H1 (cell line): ENCODE data around the gene FMNL2. TPM values are rescaled to one million over a fixed set of nuclear protein-coding genes. Genes with fewer than 3 reads are reported as not detected.

Experiments
- ASH2L ChIP-seq: fragments of 200-600, 300-600 bp; sonication (generic); IDR thresholded peaks from one replicate; pipeline ENCODE4 v1.7.1; 2017; ENCODE audit warnings: low read length
- NANOG ChIP-seq: IDR thresholded peaks from 2 replicates; pipeline ENCODE4 v1.6.1; 2011; ENCODE audit warnings: low read length, low read depth, mild to moderate bottlenecking, inconsistent platforms; ENCODE audit not compliant: insufficient read depth, poor library complexity, severe bottlenecking
- NRF1 ChIP-seq: IDR thresholded peaks from 2 replicates; pipeline ENCODE4 v1.6.1; 2011; ENCODE audit warnings: mild to moderate bottlenecking, low read depth, low read length, improper control_type of control experiment
- POLR2AphosphoS5 ChIP-seq: IDR thresholded peaks from 2 replicates; pipeline ENCODE4 v1.6.1; 2011; ENCODE audit warnings: low read depth, low read length
- RAD21 ChIP-seq, 2 experiments: IDR thresholded peaks in 1 of 2; conservative IDR thresholded peaks in 1 of 2; 2 replicates each; pipeline ENCODE4 v1.6.1; 2011; ENCODE audit warnings: low read depth in 2 of 2, low read length in 2 of 2, improper control_type of control experiment in 1 of 2, inconsistent platforms in 1 of 2, mild to moderate bottlenecking in 1 of 2, moderate library complexity in 1 of 2
- TAF7 ChIP-seq: optimal IDR thresholded peaks from 2 replicates; pipeline ENCODE3; 2011; ENCODE audit warnings: low read depth, mild to moderate bottlenecking, inconsistent platforms, low read length, moderate library complexity, borderline replicate concordance
- TBP ChIP-seq: IDR thresholded peaks from 2 replicates; pipeline ENCODE4 v1.6.1; 2011; ENCODE audit warnings: low read depth, low read length, improper control_type of control experiment
- TEAD4 ChIP-seq: IDR thresholded peaks from 2 replicates; pipeline ENCODE4 v1.6.1; 2012; ENCODE audit warnings: low read depth, low read length, inconsistent platforms, mixed read lengths
- polyA plus RNA-seq, 7 experiments: library from polyadenylated mRNA; depleted of rRNA in 3 of 7; stranded (reverse) in 5 of 7; unstranded in 2 of 7; fragments of >200 nt in 5 of 7; fragments of 200-250 nt in 2 of 7; gene quantifications; 1 replicate in 5 of 7; 2 replicates in 1 of 7; 4 replicates in 1 of 7; pipeline versions ENCODE4 v1.2.1 to v1.2.3, GENCODE V29; 2011 to 2013; ENCODE audit warnings: missing spikeins in 2 of 7, mixed read lengths in 2 of 7
- total RNA-seq: library from RNA; stranded (reverse); fragmentation: NEBNext Ultra II Directional; extraction: Animal tissue kit (Norgen Biotek cat#: 25700); gene quantifications from 2 replicates; pipeline ENCODE4 v1.2.1, GENCODE V29; 2021
- TF ChIP-seq, protein P1 (sequence below): IDR thresholded peaks from 2 replicates; pipeline ENCODE4 v1.6.1; 2011; ENCODE audit warnings: low read length, improper control_type of control experiment

FMNL2 gene
- total and polyA plus RNA-seq, 2 of the 8 experiments (the other 6 are each of a cell fraction or from before 2014, with no cell fraction given): 15.5 to 45.1 TPM

DNA sequence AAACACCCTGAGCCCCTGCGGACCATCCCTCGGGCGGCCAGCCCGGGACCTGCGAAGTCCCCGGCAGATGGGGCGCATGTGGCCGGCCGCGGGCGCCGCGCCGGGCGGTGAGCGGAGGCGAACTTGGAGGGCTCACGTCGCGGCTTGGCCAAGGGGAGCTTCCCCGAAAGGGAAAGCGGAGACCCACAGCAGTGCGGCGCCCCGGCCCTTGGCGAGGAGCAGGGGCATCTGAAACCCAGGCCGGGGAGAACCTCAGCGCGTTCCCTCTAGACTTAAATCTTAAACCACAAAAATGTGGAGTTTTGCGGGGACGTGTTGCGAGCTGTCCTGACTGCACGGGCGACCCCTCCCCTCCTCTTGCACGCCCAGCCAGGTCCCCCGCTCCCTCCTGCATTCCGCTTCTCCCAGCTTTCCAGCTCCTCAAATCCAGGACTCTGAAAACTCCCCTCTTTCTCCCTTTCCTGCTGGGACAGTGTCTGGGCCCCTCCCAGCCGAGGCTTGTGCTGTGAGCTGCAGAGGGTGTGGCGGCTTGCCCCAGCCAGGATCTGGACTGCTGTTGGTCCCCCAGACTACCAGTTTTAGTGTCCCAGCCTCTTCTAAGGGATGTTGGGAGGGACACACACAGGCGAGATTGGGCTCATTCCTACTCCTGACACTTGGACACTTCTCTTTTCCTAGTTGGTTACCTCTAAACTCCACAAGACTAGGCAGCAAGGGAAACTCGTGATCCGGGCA is 1.3 kb downstream of the FMNL2 start (continued):
- no peak for TF ChIP-seq TBP
- TF ChIP-seq POLR2AphosphoS5: no peak
- no peak for TF ChIP-seq TAF7
- no peak for TF ChIP-seq NRF1
- peak; percentile 4 for TF ChIP-seq ASH2L
- 0 out of 4 replicates have a peak, but pooled peaks of 1 of the 2 experiments have one; percentile 12 for TF ChIP-seq RAD21 (IDR thresholded peaks at IDR 0.05 in 1 of 2, conservative IDR thresholded peaks at IDR 0.05 in 1 of 2; ENCODE audit: low read depth in 2 of 2, low read length in 2 of 2)
- TF ChIP-seq, protein P1, sequence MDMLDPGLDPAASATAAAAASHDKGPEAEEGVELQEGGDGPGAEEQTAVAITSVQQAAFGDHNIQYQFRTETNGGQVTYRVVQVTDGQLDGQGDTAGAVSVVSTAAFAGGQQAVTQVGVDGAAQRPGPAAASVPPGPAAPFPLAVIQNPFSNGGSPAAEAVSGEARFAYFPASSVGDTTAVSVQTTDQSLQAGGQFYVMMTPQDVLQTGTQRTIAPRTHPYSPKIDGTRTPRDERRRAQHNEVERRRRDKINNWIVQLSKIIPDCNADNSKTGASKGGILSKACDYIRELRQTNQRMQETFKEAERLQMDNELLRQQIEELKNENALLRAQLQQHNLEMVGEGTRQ: no peak
- no peak for TF ChIP-seq NANOG
- TF ChIP-seq TEAD4: no peak
- TF ChIP-seq, all 59 proteins: peak for 11
